OCI-LY7 (cell line): ENCODE measurements around the gene PDE2A.

Source experiments
- EZH2phosphoT487 ChIP-seq: fragments of 200-600 bp; sonication (generic); IDR thresholded peaks from 2 replicates; pipeline ENCODE4 v1.6.1; 2018; ENCODE audit warnings: low read depth, borderline replicate concordance, mild to moderate bottlenecking, mixed run types, antibody characterized with exemption, low read length, moderate library complexity, mixed read lengths
- TF ChIP-seq, protein P1 (sequence below): fragments of 200-600 bp; sonication (generic); conservative IDR thresholded peaks from 2 replicates; pipeline ENCODE4 v1.5.1; 2014; ENCODE audit warnings: mild to moderate bottlenecking, antibody characterized with exemption, low read length, moderate library complexity, mixed read lengths

DNA sequence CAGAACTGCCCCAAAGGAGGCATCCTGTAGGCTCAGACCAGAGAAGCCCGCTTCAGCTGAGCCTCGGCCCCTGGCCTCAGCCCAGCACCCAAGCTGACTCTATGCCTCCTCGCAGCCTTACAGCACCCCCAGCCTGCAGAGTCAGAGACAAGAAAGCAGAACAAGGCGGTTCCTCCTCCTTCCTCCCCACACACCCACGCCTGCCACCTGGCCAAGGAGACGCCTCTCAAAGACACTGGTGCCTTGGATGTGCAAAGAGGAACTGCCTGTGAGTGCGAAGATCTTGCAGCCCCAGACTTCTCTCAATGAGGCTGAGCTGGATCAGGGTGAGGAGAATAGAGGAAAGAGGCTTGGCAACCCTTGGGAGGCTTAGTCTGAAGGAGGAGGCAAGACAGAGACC is 60.2 kb downstream of the PDE2A start:
- TF ChIP-seq, protein P1, sequence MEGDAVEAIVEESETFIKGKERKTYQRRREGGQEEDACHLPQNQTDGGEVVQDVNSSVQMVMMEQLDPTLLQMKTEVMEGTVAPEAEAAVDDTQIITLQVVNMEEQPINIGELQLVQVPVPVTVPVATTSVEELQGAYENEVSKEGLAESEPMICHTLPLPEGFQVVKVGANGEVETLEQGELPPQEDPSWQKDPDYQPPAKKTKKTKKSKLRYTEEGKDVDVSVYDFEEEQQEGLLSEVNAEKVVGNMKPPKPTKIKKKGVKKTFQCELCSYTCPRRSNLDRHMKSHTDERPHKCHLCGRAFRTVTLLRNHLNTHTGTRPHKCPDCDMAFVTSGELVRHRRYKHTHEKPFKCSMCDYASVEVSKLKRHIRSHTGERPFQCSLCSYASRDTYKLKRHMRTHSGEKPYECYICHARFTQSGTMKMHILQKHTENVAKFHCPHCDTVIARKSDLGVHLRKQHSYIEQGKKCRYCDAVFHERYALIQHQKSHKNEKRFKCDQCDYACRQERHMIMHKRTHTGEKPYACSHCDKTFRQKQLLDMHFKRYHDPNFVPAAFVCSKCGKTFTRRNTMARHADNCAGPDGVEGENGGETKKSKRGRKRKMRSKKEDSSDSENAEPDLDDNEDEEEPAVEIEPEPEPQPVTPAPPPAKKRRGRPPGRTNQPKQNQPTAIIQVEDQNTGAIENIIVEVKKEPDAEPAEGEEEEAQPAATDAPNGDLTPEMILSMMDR, result no peak; the same call in 1 of the 2 replicates
- no peak for TF ChIP-seq EZH2phosphoT487
